Measurements from ENCODE around the gene ATRN.

DNA sequence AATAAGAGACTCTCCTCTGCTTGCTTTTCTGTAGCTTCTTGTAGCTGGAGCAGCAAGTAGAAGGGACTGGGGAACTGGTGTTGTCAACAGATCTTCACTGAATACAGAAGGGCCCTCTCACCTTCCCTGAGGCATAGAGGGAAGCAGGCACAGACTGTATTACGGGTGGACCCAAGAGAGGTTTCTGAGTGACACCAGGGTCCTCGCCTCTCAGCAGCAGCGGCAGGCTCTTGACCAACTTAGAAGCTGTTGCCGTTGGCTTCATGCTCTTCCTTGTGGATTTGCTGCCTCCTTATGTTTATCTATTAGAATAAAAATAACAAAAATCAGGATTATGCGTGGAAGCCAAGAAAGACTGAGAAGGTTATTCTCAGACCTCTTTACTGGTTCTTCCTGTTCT, 160.7 kb downstream of the ATRN start:
- TF ChIP-seq CTCF (conservative IDR thresholded peaks at IDR 0.05 in 1 of 2, IDR thresholded peaks at IDR 0.05 in 1 of 2; ENCODE audit: extremely low read depth in 1 of 2, insufficient read depth in 1 of 2, low read depth in 1 of 2, low read length in 2 of 2) (no peak), EZH2 (IDR thresholded peaks at IDR 0.05; ENCODE audit: borderline replicate concordance, low read length) (no peak)
